Tibial nerve (tissue), 3 donors: ENCODE data around the gene OR6X1.

Experiments
- POLR2A ChIP-seq, 2 donors: fragments of 450-650 bp; IDR thresholded peaks; one replicate each; pipeline ENCODE4 v1.6.1; 2017; ENCODE audit warnings: antibody characterized with exemption in 2 of 2, mild to moderate bottlenecking in 2 of 2, moderate library complexity in 2 of 2
- TF ChIP-seq, protein P1 (sequence below), 5 experiments: fragments of 200-600 bp in 3 of 5; fragments of 450-650 bp in 2 of 5; sonication (generic) in 3 of 5; IDR thresholded peaks; one replicate each; pipeline ENCODE4 v1.5.1; 2016 to 2019; ENCODE audit warnings: antibody characterized with exemption in 5 of 5, mild to moderate bottlenecking in 3 of 5, moderate library complexity in 2 of 5

DNA sequence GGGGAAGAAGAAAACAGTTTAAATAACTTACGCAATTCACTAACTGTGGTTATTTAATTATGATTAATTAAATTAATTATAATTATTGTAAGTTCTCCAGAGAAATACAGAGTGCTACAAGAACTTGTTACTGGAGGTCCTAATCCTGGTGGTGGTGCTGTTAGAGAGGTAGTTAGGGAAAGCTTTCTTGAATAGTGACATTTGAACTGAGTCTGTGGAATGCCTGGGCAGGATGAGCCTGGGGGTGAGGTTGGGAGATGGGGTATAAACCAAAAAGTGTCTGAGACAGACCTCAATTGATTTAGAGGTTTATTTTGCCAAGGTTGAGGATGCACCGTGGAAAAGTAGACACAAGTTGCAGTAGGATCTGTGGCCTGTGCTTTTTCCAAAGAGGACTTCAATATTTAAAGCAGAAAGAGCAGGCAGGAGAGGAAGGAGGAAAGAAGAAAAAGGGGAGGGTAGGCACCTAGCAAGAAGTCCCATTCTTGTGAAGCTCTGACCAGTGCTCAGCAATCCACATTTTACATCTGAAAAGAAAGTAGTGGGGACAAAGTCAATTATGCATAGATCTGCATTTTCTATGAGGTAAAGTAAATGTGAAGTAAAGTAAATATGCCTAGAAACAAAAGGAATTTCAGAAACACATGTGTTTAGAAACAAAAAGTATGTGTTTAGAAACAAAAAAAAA, 8.4 kb downstream of the OR6X1 start:
- TF ChIP-seq POLR2A (IDR thresholded peaks at IDR 0.05) = no peak
- TF ChIP-seq, protein P1, sequence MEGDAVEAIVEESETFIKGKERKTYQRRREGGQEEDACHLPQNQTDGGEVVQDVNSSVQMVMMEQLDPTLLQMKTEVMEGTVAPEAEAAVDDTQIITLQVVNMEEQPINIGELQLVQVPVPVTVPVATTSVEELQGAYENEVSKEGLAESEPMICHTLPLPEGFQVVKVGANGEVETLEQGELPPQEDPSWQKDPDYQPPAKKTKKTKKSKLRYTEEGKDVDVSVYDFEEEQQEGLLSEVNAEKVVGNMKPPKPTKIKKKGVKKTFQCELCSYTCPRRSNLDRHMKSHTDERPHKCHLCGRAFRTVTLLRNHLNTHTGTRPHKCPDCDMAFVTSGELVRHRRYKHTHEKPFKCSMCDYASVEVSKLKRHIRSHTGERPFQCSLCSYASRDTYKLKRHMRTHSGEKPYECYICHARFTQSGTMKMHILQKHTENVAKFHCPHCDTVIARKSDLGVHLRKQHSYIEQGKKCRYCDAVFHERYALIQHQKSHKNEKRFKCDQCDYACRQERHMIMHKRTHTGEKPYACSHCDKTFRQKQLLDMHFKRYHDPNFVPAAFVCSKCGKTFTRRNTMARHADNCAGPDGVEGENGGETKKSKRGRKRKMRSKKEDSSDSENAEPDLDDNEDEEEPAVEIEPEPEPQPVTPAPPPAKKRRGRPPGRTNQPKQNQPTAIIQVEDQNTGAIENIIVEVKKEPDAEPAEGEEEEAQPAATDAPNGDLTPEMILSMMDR (IDR thresholded peaks at IDR 0.05) = no peak
